ENCODE data around the gene PALM2AKAP2. TPM values are rescaled to one million over a fixed set of nuclear protein-coding genes. Genes with fewer than 3 reads are reported as not detected.

The PALM2AKAP2 gene
- total RNA-seq, 1 donor from 2014 or later, result not detected

- DNase-seq, result no peak
Measured at GRCh38 chr9:109775516-109775915, 4.5 kb upstream of the PALM2AKAP2 start.

GRCh38 chr9:109776391-109776790 lies 3.6 kb upstream of the PALM2AKAP2 start:
- DNase-seq, result no peak

GRCh38 chr9:109780453-109781033 lies 545 bp downstream of the PALM2AKAP2 start:
- DNase-seq, result no peak

GRCh38 chr9:109781086-109781485 lies 1.1 kb downstream of the PALM2AKAP2 start:
- DNase-seq, result no peak

- no peak for DNase-seq
Measured at GRCh38 chr9:109781541-109782197, 1.7 kb downstream of the PALM2AKAP2 start.

- no peak for DNase-seq
Measured at GRCh38 chr9:109787735-109788134, 7.7 kb downstream of the PALM2AKAP2 start.

- no peak for DNase-seq
Measured at GRCh38 chr9:109789556-109789955, 9.6 kb downstream of the PALM2AKAP2 start.

GRCh38 chr9:109789971-109790370 lies 10.0 kb downstream of the PALM2AKAP2 start:
- no peak for DNase-seq

- DNase-seq, result no peak
Measured at GRCh38 chr9:109791003-109791677, 11.1 kb downstream of the PALM2AKAP2 start.

GRCh38 chr9:109791747-109792146 lies 11.7 kb downstream of the PALM2AKAP2 start:
- DNase-seq, result no peak

- DNase-seq, result no peak
Measured at GRCh38 chr9:109792951-109793546, 13.1 kb downstream of the PALM2AKAP2 start.

- no peak for DNase-seq
Measured at GRCh38 chr9:109793921-109794320, 13.9 kb downstream of the PALM2AKAP2 start.

GRCh38 chr9:109794361-109795012 lies 14.5 kb downstream of the PALM2AKAP2 start:
- no peak for DNase-seq

- DNase-seq, result no peak
Measured at GRCh38 chr9:109795613-109796012, 15.6 kb downstream of the PALM2AKAP2 start.

- DNase-seq, result no peak
Measured at GRCh38 chr9:109796078-109796477, 16.1 kb downstream of the PALM2AKAP2 start.

GRCh38 chr9:109797006-109797405 lies 17.0 kb downstream of the PALM2AKAP2 start:
- DNase-seq, result no peak

GRCh38 chr9:109797509-109797908 lies 17.5 kb downstream of the PALM2AKAP2 start:
- DNase-seq, result no peak

- no peak for DNase-seq
Measured at GRCh38 chr9:109799141-109799540, 19.1 kb downstream of the PALM2AKAP2 start.

- no peak for DNase-seq
Measured at GRCh38 chr9:109799792-109800191, 19.8 kb downstream of the PALM2AKAP2 start.

- no peak for DNase-seq
Measured at GRCh38 chr9:109801484-109801883, 21.5 kb downstream of the PALM2AKAP2 start.

- no peak for DNase-seq
Measured at GRCh38 chr9:109802491-109802890, 22.5 kb downstream of the PALM2AKAP2 start.

GRCh38 chr9:109805050-109805449 lies 25.1 kb downstream of the PALM2AKAP2 start:
- DNase-seq, result no peak

GRCh38 chr9:109806506-109807115 lies 26.6 kb downstream of the PALM2AKAP2 start:
- DNase-seq, result no peak
